Nephron (organoid): ENCODE results near the gene UTS2R.
"Not testable (repeated sequence)": the region's sequence is repeated elsewhere in the genome, so short reads cannot be mapped to it uniquely, and the experiment has no call there.

Experiments
- H3K27ac Mint-ChIP-seq, 3 experiments: 2 replicates each; pipeline ENCODE4 v1.8.0; 2020; ENCODE audit warnings: mixed read lengths in 3 of 3, mild to moderate bottlenecking in 2 of 3, moderate library complexity in 1 of 3
- H3K27me3 Mint-ChIP-seq: 2 replicates; pipeline ENCODE4 v1.8.0; 2021; ENCODE audit warnings: low read depth, mild to moderate bottlenecking, moderate library complexity, mixed read lengths
- H3K36me3 Mint-ChIP-seq: 2 replicates; pipeline ENCODE4 v1.8.0; 2020; ENCODE audit warnings: low read depth, mixed read lengths
- H3K4me1 Mint-ChIP-seq: 2 replicates; pipeline ENCODE4 v1.8.0; 2020; ENCODE audit warnings: mixed read lengths
- H3K4me3 Mint-ChIP-seq, 3 experiments: 2 replicates each; pipeline ENCODE4 v1.8.0; 2020; ENCODE audit warnings: mild to moderate bottlenecking in 3 of 3, mixed read lengths in 3 of 3, moderate library complexity in 2 of 3
- H3K9me3 Mint-ChIP-seq: 2 replicates; pipeline ENCODE4 v1.8.0; 2020; ENCODE audit warnings: mixed read lengths
- CTCF ChIP-seq, 3 experiments: fragments of 200-600 bp; sonication (generic); IDR thresholded peaks; one replicate each; pipeline ENCODE4 v1.5.0; 2021; ENCODE audit warnings: antibody characterized with exemption in 3 of 3; ENCODE audit not compliant: unreplicated experiment in 3 of 3

UTS2R gene

GRCh38 chr17:82377924-82378740 lies 6.6 kb downstream of the UTS2R start:
- peaks cover 24% of the 10 kb centered on the region for H3K4me1 Mint-ChIP-seq
- no peak for TF ChIP-seq CTCF (IDR thresholded peaks at IDR 0.05; ENCODE audit: unreplicated experiment in 3 of 3)

GRCh38 chr17:82378741-82379021 lies 7.1 kb downstream of the UTS2R start:
- TF ChIP-seq CTCF (IDR thresholded peaks at IDR 0.05; ENCODE audit: unreplicated experiment in 3 of 3): no peak
- Mint-ChIP-seq H3K4me3 (no peak overlapping the region), H3K27ac (no peak overlapping the region), H3K4me1 (peaks cover 22% of the 10 kb centered on the region), H3K9me3 (no peaks in the 10 kb centered on the region), H3K36me3 (no peaks in the 10 kb centered on the region), H3K27me3 (peaks cover 14% of the 10 kb centered on the region)

More at GRCh38 chr17:82377924-82378740, 6.6 kb downstream of the UTS2R start:
- no peak overlapping the region for H3K4me3 Mint-ChIP-seq
- H3K27ac Mint-ChIP-seq: no peak overlapping the region
- no peaks in the 10 kb centered on the region for H3K36me3 Mint-ChIP-seq
- H3K9me3 Mint-ChIP-seq: no peaks in the 10 kb centered on the region
- H3K27me3 Mint-ChIP-seq: peaks cover 20% of the 10 kb centered on the region

GRCh38 chr17:82380860-82381702 lies 9.5 kb downstream of the UTS2R start:
- no peak for TF ChIP-seq CTCF (IDR thresholded peaks at IDR 0.05; ENCODE audit: unreplicated experiment in 3 of 3)
- H3K4me3 Mint-ChIP-seq: peak overlapping the region in 1 of 3 experiments; percentile 17
- H3K27me3 Mint-ChIP-seq: peaks cover 14% of the 10 kb centered on the region
- H3K27ac Mint-ChIP-seq: peak overlapping the region in 2 of 3 experiments; percentile 72 to 73
- H3K4me1 Mint-ChIP-seq: peaks cover 27% of the 10 kb centered on the region
- no peaks in the 10 kb centered on the region for H3K9me3 Mint-ChIP-seq
- H3K36me3 Mint-ChIP-seq: no peaks in the 10 kb centered on the region

GRCh38 chr17:82381703-82382009 lies 10.1 kb downstream of the UTS2R start:
- H3K4me3 Mint-ChIP-seq, H3K9me3 Mint-ChIP-seq, H3K36me3 Mint-ChIP-seq: not testable (repeated sequence)
- peaks cover 14% of the 10 kb centered on the region for H3K27me3 Mint-ChIP-seq
- H3K27ac Mint-ChIP-seq: peak overlapping the region in 1 of 3 experiments; percentile 73
- peaks cover 29% of the 10 kb centered on the region for H3K4me1 Mint-ChIP-seq

GRCh38 chr17:82382220-82382932 lies 10.8 kb downstream of the UTS2R start:
- H3K36me3 Mint-ChIP-seq, H3K4me3 Mint-ChIP-seq, H3K9me3 Mint-ChIP-seq, H3K27ac Mint-ChIP-seq: not testable (repeated sequence)
- H3K27me3 Mint-ChIP-seq: peaks cover 14% of the 10 kb centered on the region
- H3K4me1 Mint-ChIP-seq: peaks cover 32% of the 10 kb centered on the region

- H3K27ac Mint-ChIP-seq: peak overlapping the region in 1 of 3 experiments; percentile 82
- H3K4me1 Mint-ChIP-seq: peaks cover 37% of the 10 kb centered on the region
- H3K9me3 Mint-ChIP-seq: no peaks in the 10 kb centered on the region
Measured at GRCh38 chr17:82382933-82383255, 11.3 kb downstream of the UTS2R start.

More at GRCh38 chr17:82382933-82383255, 11.3 kb downstream of the UTS2R start:
- TF ChIP-seq CTCF (IDR thresholded peaks at IDR 0.05; ENCODE audit: unreplicated experiment in 3 of 3): no peak
- Mint-ChIP-seq H3K27me3 (peaks cover 14% of the 10 kb centered on the region), H3K4me3 (no peak overlapping the region), H3K36me3 (no peaks in the 10 kb centered on the region)
